GM12874 (cell line): Measurements from ENCODE around the gene DMBX1.

Experiments
- CTCF ChIP-seq: IDR thresholded peaks from 2 replicates; pipeline ENCODE4 v1.5.1; 2011; ENCODE audit warnings: low read depth, mild to moderate bottlenecking, control low read depth, low read length, moderate library complexity; ENCODE audit not compliant: insufficient read depth

The DMBX1 gene

GRCh38 chr1:46485564-46486431 is 3.8 kb upstream of the DMBX1 start:
- no peak for TF ChIP-seq CTCF

- no peak for TF ChIP-seq CTCF
Observed at GRCh38 chr1:46486432-46487015, 3.1 kb upstream of the DMBX1 start.

GRCh38 chr1:46487818-46488218 is 1.8 kb upstream of the DMBX1 start:
- peak; percentile 38; the same call in 1 of the 2 replicates for TF ChIP-seq CTCF

- no peak for TF ChIP-seq CTCF
Observed at GRCh38 chr1:46488343-46489168, 1.1 kb upstream of the DMBX1 start.

GRCh38 chr1:46489169-46489637 is 433 bp upstream of the DMBX1 start:
- TF ChIP-seq CTCF = no peak

- TF ChIP-seq CTCF = no peak
Observed at GRCh38 chr1:46490406-46490655, 695 bp downstream of the DMBX1 start.

- TF ChIP-seq CTCF = no peak
Observed at GRCh38 chr1:46490656-46491442, 1.2 kb downstream of the DMBX1 start.
